HCT116 (cell line): ENCODE data around the gene FBXL17. TPM values are rescaled to one million over a fixed set of nuclear protein-coding genes. Genes with fewer than 3 reads are reported as not detected.

Source experiments
- ATAC-seq: fragments of 200-7000 bp; cut with Tn5 transposase; 2 replicates; pipeline ENCODE4 v1.9.1; 2020; ENCODE audit warnings: mild to moderate bottlenecking, moderate library complexity
- BruUV-seq: library from RNA; stranded (reverse); fragments of 400-500 nt; replicated peaks from 2 replicates; lab custom pipeline; 2021; lab: Mats Ljungman, UMichigan
- CTCF ChIA-PET: fragments of 300-600 bp; sonication (Branson Sonifier 250); formaldehyde crosslinking; loops from one replicate; lab custom pipeline; 2021; ENCODE audit warnings: antibody characterized with exemption; lab: Charles Lee
- POLR2A ChIA-PET: fragments of 300-600, 350-600 bp; sonication (Branson Sonifier 250); formaldehyde crosslinking; loops from one replicate; lab custom pipeline; 2021; ENCODE audit warnings: antibody characterized with exemption; lab: Charles Lee
- RAD21 ChIA-PET, 2 experiments: fragments of 300-600 bp; sonication (Branson Sonifier 250); formaldehyde crosslinking; loops; one replicate each; lab custom pipeline; 2023; ENCODE audit warnings: low total read pairs in 2 of 2; ENCODE audit not compliant: uncharacterized antibody in 2 of 2, unreplicated experiment in 2 of 2, low non-redundant PET in 1 of 2; lab: Charles Lee
- DNase-seq: peaks from one replicate; pipeline ENCODE4 v3.0.0-alpha.2; 2010; ENCODE audit warnings: low read depth, low spot score
- H2AFZ ChIP-seq: fragments of 200-600 bp; shearing (Covaris generic), sonication (generic); 2 replicates; pipeline ENCODE4 v1.6.1; 2017; ENCODE audit warnings: low read depth, mixed run types, mixed read lengths, antibody characterized with exemption, low read length; ENCODE audit not compliant: poor library complexity, severe bottlenecking
- H3K27ac ChIP-seq: 2 replicates; pipeline ENCODE4 v1.5.1; 2012; ENCODE audit warnings: low read depth, low read length
- H3K27me3 ChIP-seq: fragments of 200-600 bp; sonication (generic); 2 replicates; pipeline ENCODE4 v1.6.1; 2016; ENCODE audit warnings: mixed run types, low read length, mixed read lengths; ENCODE audit not compliant: insufficient read depth
- H3K36me3 ChIP-seq, 2 experiments: fragments of 200-500 bp in 1 of 2; fragments of 200-600 bp in 1 of 2; sonication (Bioruptor generic) in 1 of 2; sonication (generic) in 1 of 2; 2 replicates each; pipeline versions ENCODE4 v1.5.1 to v1.6.1; 2014 to 2016; ENCODE audit warnings: low read length in 2 of 2, inconsistent platforms in 1 of 2, mixed read lengths in 1 of 2, mixed run types in 1 of 2; ENCODE audit not compliant: insufficient read depth in 2 of 2, control insufficient read depth in 1 of 2
- H3K4me1 ChIP-seq, 2 experiments: fragments of 200-600 bp in 1 of 2; sonication (generic) in 1 of 2; 2 replicates each; pipeline versions ENCODE4 v1.5.1 to v1.6.1; 2012 to 2017; ENCODE audit warnings: low read length in 2 of 2, inconsistent platforms in 1 of 2, mild to moderate bottlenecking in 1 of 2, mixed read lengths in 1 of 2, mixed run types in 1 of 2, moderate library complexity in 1 of 2; ENCODE audit not compliant: insufficient read depth in 2 of 2, control insufficient read depth in 1 of 2
- H3K4me2 ChIP-seq: fragments of 200-600 bp; sonication (generic); 2 replicates; pipeline ENCODE4 v1.6.1; 2017; ENCODE audit warnings: mixed run types, low read length, mixed read lengths
- H3K4me3 ChIP-seq, 2 experiments: fragments of 200-600 bp in 1 of 2; sonication (generic) in 1 of 2; replicated peaks in 1 of 2; 2 replicates each; pipeline ENCODE4 v1.5.1; 2011 to 2016; ENCODE audit warnings: low read length in 2 of 2, control low read depth in 1 of 2, low read depth in 1 of 2, mild to moderate bottlenecking in 1 of 2, mixed read lengths in 1 of 2, mixed run types in 1 of 2
- H3K79me2 ChIP-seq: fragments of 200-600 bp; sonication (generic); 2 replicates; pipeline ENCODE4 v1.6.1; 2017; ENCODE audit warnings: mild to moderate bottlenecking, mixed run types, low read length, moderate library complexity, mixed read lengths; ENCODE audit not compliant: insufficient read depth
- H3K9ac ChIP-seq: fragments of 200-600 bp; sonication (generic); 2 replicates; pipeline ENCODE4 v1.6.1; 2016; ENCODE audit warnings: low read length, mixed read lengths
- H3K9me2 ChIP-seq: fragments of 200-600 bp; sonication (generic), shearing (Covaris generic); 2 replicates; pipeline ENCODE4 v1.6.1; 2017; ENCODE audit warnings: mixed run types, mild to moderate bottlenecking, moderate library complexity; ENCODE audit not compliant: insufficient read depth
- H3K9me3 ChIP-seq, 2 experiments: fragments of 200-500 bp in 1 of 2; fragments of 200-600 bp in 1 of 2; sonication (Bioruptor generic) in 1 of 2; sonication (generic) in 1 of 2; 2 replicates each; pipeline ENCODE4 v1.6.1; 2014 to 2017; ENCODE audit warnings: low read length in 2 of 2, mixed read lengths in 2 of 2, inconsistent platforms in 1 of 2, low read depth in 1 of 2, mild to moderate bottlenecking in 1 of 2, mixed run types in 1 of 2, moderate library complexity in 1 of 2; ENCODE audit not compliant: control insufficient read depth in 1 of 2, insufficient read depth in 1 of 2
- H4K20me1 ChIP-seq: fragments of 200-600 bp; sonication (generic), shearing (Covaris generic); 2 replicates; pipeline ENCODE4 v1.6.1; 2017; ENCODE audit warnings: mixed run types, mild to moderate bottlenecking, moderate library complexity; ENCODE audit not compliant: insufficient read depth
- ATF3 ChIP-seq: IDR thresholded peaks from 2 replicates; pipeline ENCODE4 v1.6.1; 2012
- EGR1 ChIP-seq: IDR thresholded peaks from 2 replicates; pipeline ENCODE4 v1.6.1; 2012; ENCODE audit warnings: low read depth
- ELF1 ChIP-seq: IDR thresholded peaks from 2 replicates; pipeline ENCODE4 v1.6.1; 2012; ENCODE audit warnings: low read depth, borderline replicate concordance
- EZH2 ChIP-seq: fragments of 200-600 bp; sonication (generic); IDR thresholded peaks from 2 replicates; pipeline ENCODE4 v1.6.1; 2017; ENCODE audit warnings: antibody characterized with exemption, mixed run types
- JUND ChIP-seq: IDR thresholded peaks from 2 replicates; pipeline ENCODE4 v1.6.1; 2012
- SP1 ChIP-seq: IDR thresholded peaks from 2 replicates; pipeline ENCODE4 v1.6.1; 2012; ENCODE audit warnings: low read depth
- SRF ChIP-seq: IDR thresholded peaks from 2 replicates; pipeline ENCODE4 v1.6.1; 2012; ENCODE audit warnings: low read depth
- TCF7L2 ChIP-seq: IDR thresholded peaks from 2 replicates; pipeline ENCODE4 v1.7.0; 2011; ENCODE audit warnings: borderline replicate concordance, inconsistent platforms; ENCODE audit not compliant: insufficient read depth, insufficient read length; ENCODE audit errors: extremely low read depth
- ZBTB33 ChIP-seq: IDR thresholded peaks from 2 replicates; pipeline ENCODE4 v1.6.1; 2011; ENCODE audit warnings: mild to moderate bottlenecking, low read length, moderate library complexity; ENCODE audit not compliant: insufficient replicate concordance; ENCODE audit errors: extremely low read depth
- ZFX ChIP-seq: fragments of 450-650 bp; IDR thresholded peaks from 2 replicates; pipeline ENCODE4 v1.6.1; 2017
- ZNF274 ChIP-seq: fragments of 200-500 bp; sonication (Bioruptor generic); IDR thresholded peaks from 2 replicates; pipeline ENCODE4 v1.6.1; 2014; ENCODE audit warnings: mild to moderate bottlenecking, low read depth, low read length, inconsistent platforms
- intact Hi-C: fragments of 100-400 bp; cut with micrococcal nuclease; formaldehyde crosslinking; loops from 2 replicates; pipeline ENCODE4 v1.10.0; 2022
- total RNA-seq: library from RNA; stranded (reverse); gene quantifications from one replicate; pipeline ENCODE4 v1.2.1, GENCODE V29; 2021; ENCODE audit not compliant: unreplicated experiment

FBXL17 gene
- total RNA-seq, 1 experiment from 2014 or later = 9.4 TPM

GRCh38 chr5:108061941-108062340 is 320.0 kb downstream of the FBXL17 start:
- TF ChIP-seq TCF7L2 (no peak), ZBTB33 (no peak), ZNF274 (no peak), ZFX (no peak), ELF1 (no peak), EZH2 (no peak), EGR1 (no peak), SP1 (no peak), ATF3 (no peak), SRF (no peak), JUND (no peak)
- TF ChIP-seq, all 23 proteins: peak for 0
- no peaks in the 10 kb centered on the region for H4K20me1 ChIP-seq
- BruUV-seq = no TSS peak
- H3K4me3 ChIP-seq = no peak overlapping the region
- H3K9me2 ChIP-seq = no peaks in the 10 kb centered on the region
- intact Hi-C loops = no loop called here
- no peaks in the 10 kb centered on the region for H3K9me3 ChIP-seq
- no peaks in the 10 kb centered on the region for H3K36me3 ChIP-seq
- no peak for ATAC-seq
- no peak overlapping the region for H3K4me2 ChIP-seq
- no peak for DNase-seq
- no peak overlapping the region for H3K27ac ChIP-seq
- no peak overlapping the region for H2AFZ ChIP-seq
- H3K27me3 ChIP-seq = no peaks in the 10 kb centered on the region
- ChIA-PET RAD21 (no interaction called here), POLR2A (no interaction called here), CTCF (no interaction called here)
- H3K9ac ChIP-seq = no peak overlapping the region
- H3K4me1 ChIP-seq = no peaks in the 10 kb centered on the region
- H3K79me2 ChIP-seq = no peaks in the 10 kb centered on the region
